Trophoblast cell (in vitro differentiated cells and primary cell): ENCODE results near the gene PCF11.
A peak's percentile ranks its signal among the peaks of the same experiment; 100 is the strongest.
"Not testable (repeated sequence)": the region's sequence is repeated elsewhere in the genome, so short reads cannot be mapped to it uniquely, and the experiment has no call there.

Experiments
- DNase-seq, 2 donors: peaks; one replicate each; pipeline ENCODE4 v3.0.0-alpha.2; 2016
- H2AFZ ChIP-seq: 2 replicates; pipeline ENCODE4 v1.6.1; 2013; ENCODE audit warnings: low read length, moderate library complexity, mild to moderate bottlenecking; ENCODE audit not compliant: insufficient read depth, poor library complexity
- H2AK5ac ChIP-seq: 2 replicates; pipeline ENCODE4 v1.6.1; 2013; ENCODE audit warnings: mild to moderate bottlenecking, low read length
- H2BK120ac ChIP-seq: 2 replicates; pipeline ENCODE4 v1.6.1; 2013; ENCODE audit warnings: low read length, mild to moderate bottlenecking, moderate library complexity; ENCODE audit not compliant: insufficient read depth, poor library complexity
- H2BK12ac ChIP-seq: 2 replicates; pipeline ENCODE4 v1.6.1; 2013; ENCODE audit warnings: mild to moderate bottlenecking, low read length, moderate library complexity
- H2BK5ac ChIP-seq: 2 replicates; pipeline ENCODE4 v1.6.1; 2013; ENCODE audit warnings: low read length, low read depth, moderate library complexity, mild to moderate bottlenecking; ENCODE audit not compliant: poor library complexity
- H3K14ac ChIP-seq: 2 replicates; pipeline ENCODE4 v1.6.1; 2013; ENCODE audit warnings: mild to moderate bottlenecking, low read length
- H3K18ac ChIP-seq: 2 replicates; pipeline ENCODE4 v1.6.1; 2013; ENCODE audit warnings: mild to moderate bottlenecking, low read length
- H3K23ac ChIP-seq: 2 replicates; pipeline ENCODE4 v1.6.1; 2013; ENCODE audit warnings: low read length
- H3K27ac ChIP-seq: 2 replicates; pipeline ENCODE4 v1.5.1; 2013; ENCODE audit warnings: low read depth, mild to moderate bottlenecking, inconsistent platforms, low read length, moderate library complexity
- H3K27me3 ChIP-seq: 2 replicates; pipeline ENCODE4 v1.6.1; 2013; ENCODE audit warnings: inconsistent platforms, mild to moderate bottlenecking, low read length, moderate library complexity; ENCODE audit not compliant: insufficient read depth
- H3K36me3 ChIP-seq, 2 experiments: 1 replicate in 1 of 2; 2 replicates in 1 of 2; pipeline ENCODE4 v1.6.1; 2013; ENCODE audit warnings: low read length in 2 of 2, mild to moderate bottlenecking in 2 of 2, moderate library complexity in 1 of 2; ENCODE audit not compliant: insufficient read depth in 2 of 2, control insufficient read depth in 1 of 2
- H3K4ac ChIP-seq: 2 replicates; pipeline ENCODE4 v1.6.1; 2013; ENCODE audit warnings: low read depth, mild to moderate bottlenecking, low read length, moderate library complexity
- H3K4me1 ChIP-seq, 2 experiments: 1 replicate in 1 of 2; 2 replicates in 1 of 2; pipeline ENCODE4 v1.6.1; 2013; ENCODE audit warnings: low read length in 2 of 2, mild to moderate bottlenecking in 2 of 2, moderate library complexity in 1 of 2; ENCODE audit not compliant: insufficient read depth in 2 of 2, control insufficient read depth in 1 of 2
- H3K4me2 ChIP-seq: 2 replicates; pipeline ENCODE4 v1.6.1; 2013; ENCODE audit warnings: inconsistent platforms, mild to moderate bottlenecking, low read length, moderate library complexity
- H3K4me3 ChIP-seq: 2 replicates; pipeline ENCODE4 v1.5.1; 2013; ENCODE audit warnings: mild to moderate bottlenecking, low read depth, low read length, inconsistent platforms
- H3K79me1 ChIP-seq: one replicate; pipeline ENCODE4 v1.6.1; 2013; ENCODE audit warnings: low read length
- H3K79me2 ChIP-seq: 2 replicates; pipeline ENCODE4 v1.6.1; 2013; ENCODE audit warnings: low read length, mild to moderate bottlenecking; ENCODE audit not compliant: control insufficient read depth, insufficient read depth, poor library complexity
- H3K9ac ChIP-seq: 2 replicates; pipeline ENCODE4 v1.6.1; 2013; ENCODE audit warnings: mild to moderate bottlenecking, low read length
- H3K9me3 ChIP-seq: 2 replicates; pipeline ENCODE4 v1.6.1; 2013; ENCODE audit warnings: low read depth, mild to moderate bottlenecking, control low read depth, inconsistent platforms, low read length; ENCODE audit not compliant: insufficient read depth
- H4K12ac ChIP-seq: 2 replicates; pipeline ENCODE4 v1.6.1; 2013; ENCODE audit warnings: low read depth, mild to moderate bottlenecking, low read length, moderate library complexity
- H4K8ac ChIP-seq: 2 replicates; pipeline ENCODE4 v1.6.1; 2013; ENCODE audit warnings: low read depth, mild to moderate bottlenecking, low read length, moderate library complexity
- H4K91ac ChIP-seq: one replicate; pipeline ENCODE4 v1.6.1; 2013; ENCODE audit warnings: low read depth, mild to moderate bottlenecking, low read length, moderate library complexity
- WGBS: extraction: QIAGEN DNeasy Blood & Tissue Kit; methylation state at CpG from one replicate; pipeline ENCODE4 v1.1.7; 2013; ENCODE audit warnings: missing lambda C conversion rate; ENCODE audit not compliant: insufficient read length, insufficient coverage; ENCODE audit errors: extremely low coverage; 5-methylcytosine and 5-hydroxymethylcytosine counted together

The PCF11 gene

DNA sequence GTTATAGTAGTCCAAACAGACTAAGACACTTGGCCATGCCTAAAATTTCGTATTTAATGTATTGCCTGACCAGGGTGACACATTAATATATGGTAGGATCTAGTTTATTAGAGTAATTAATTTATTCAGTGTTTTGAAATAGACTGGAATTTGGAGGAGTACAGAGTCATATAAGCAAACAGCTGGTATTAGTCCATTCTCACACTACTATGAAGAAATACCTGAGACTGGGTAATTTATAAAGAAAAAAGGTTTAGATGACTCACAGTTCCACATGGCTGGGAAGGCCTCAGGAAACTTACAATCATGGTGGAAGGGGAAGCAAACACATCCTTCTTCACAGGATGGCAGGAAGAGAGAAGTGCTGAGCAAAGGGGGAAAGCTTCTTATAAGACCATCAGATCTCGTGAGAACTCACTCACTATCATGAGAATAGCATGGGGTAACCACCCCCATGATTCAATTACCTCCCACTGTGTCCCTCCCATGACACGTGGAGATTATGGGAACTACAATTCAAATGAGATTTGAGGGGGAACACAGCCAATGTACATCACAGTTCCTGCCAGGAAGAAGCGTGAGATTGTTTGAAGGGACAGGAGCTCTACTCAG is 49.9 kb downstream of the PCF11 start:
- no CpG with 5 or more reads among the region's 4 CpGs for WGBS

DNA sequence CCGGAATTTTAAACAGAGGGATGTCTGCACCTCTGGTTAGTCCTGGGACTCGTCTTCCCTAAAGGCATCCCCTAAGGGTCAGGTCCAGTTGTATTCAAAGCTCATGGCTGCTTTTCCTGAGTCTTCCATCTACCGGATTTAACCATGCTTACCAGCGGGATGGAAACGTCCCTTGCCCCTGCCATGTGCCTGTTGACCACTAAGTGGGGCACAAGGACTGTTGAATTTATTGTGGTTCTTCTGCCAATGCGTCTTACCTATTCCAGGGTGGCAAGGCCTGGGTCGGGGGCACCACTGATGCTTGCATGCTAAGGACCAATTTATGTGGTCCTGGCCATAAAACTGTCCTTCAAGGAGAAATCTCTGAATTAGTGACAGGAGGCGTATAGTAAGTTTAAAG is 62.2 kb downstream of the PCF11 start:
- WGBS, result no CpG with 5 or more reads among the region's 8 CpGs
- Histone ChIP-seq H3K79me2 (no peaks in the 10 kb centered on the region), H3K14ac (no peak overlapping the region), H2BK5ac (no peak overlapping the region), H3K18ac (no peak overlapping the region), H3K4ac (no peak overlapping the region), H3K9me3 (no peaks in the 10 kb centered on the region), H3K27ac (no peak overlapping the region), H2AFZ (no peak overlapping the region), H3K27me3 (no peaks in the 10 kb centered on the region), H2BK120ac (no peak overlapping the region), H3K36me3 (no peaks in the 10 kb centered on the region), H4K8ac (no peak overlapping the region), H3K79me1 (no peaks in the 10 kb centered on the region), H3K9ac (no peak overlapping the region), H4K12ac (no peak overlapping the region), H3K4me2 (no peak overlapping the region), H2AK5ac (no peak overlapping the region), H2BK12ac (no peak overlapping the region), H3K23ac (no peak overlapping the region), H4K91ac (no peak overlapping the region), H3K4me3 (no peak overlapping the region), H3K4me1 (no peaks in the 10 kb centered on the region)
- no peak for DNase-seq

More for the DNA sequence above, 49.9 kb downstream of the PCF11 start:
- not testable (repeated sequence) for H3K9ac ChIP-seq, H4K8ac ChIP-seq, H3K4ac ChIP-seq, H3K27me3 ChIP-seq, DNase-seq, H3K14ac ChIP-seq, H2AK5ac ChIP-seq, H3K9me3 ChIP-seq, H3K27ac ChIP-seq, H3K79me2 ChIP-seq, H3K36me3 ChIP-seq, H3K18ac ChIP-seq, H4K91ac ChIP-seq, H2AFZ ChIP-seq, H2BK12ac ChIP-seq, H3K23ac ChIP-seq, H2BK120ac ChIP-seq, H4K12ac ChIP-seq, H3K4me3 ChIP-seq, H3K4me2 ChIP-seq, H3K79me1 ChIP-seq, H3K4me1 ChIP-seq, H2BK5ac ChIP-seq

DNA sequence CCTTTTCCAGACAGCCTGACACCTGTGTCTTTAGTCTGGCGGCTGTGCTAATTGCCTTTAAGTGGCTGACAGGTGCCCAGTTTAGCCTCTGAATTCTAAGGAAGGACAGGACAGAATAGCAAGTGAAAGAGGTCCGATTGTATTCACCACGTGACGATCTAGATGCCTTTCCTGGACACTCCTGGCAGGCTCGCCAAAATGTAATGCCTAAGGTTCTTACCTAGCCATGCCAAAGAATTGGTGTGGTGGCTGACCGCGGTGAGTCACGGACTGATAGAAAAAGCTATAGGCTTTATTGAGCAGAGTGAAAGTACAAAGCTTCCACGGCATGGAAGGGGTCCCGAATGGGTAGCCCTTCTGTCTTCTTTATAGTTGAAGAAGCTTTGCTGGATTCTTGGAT is 63.3 kb downstream of the PCF11 start:
- Histone ChIP-seq H3K14ac (no peak overlapping the region), H2AK5ac (no peak overlapping the region), H4K8ac (no peak overlapping the region), H3K36me3 (no peaks in the 10 kb centered on the region), H4K91ac (no peak overlapping the region), H2BK5ac (no peak overlapping the region), H3K4me3 (no peak overlapping the region), H4K12ac (no peak overlapping the region), H3K23ac (no peak overlapping the region), H3K9me3 (no peaks in the 10 kb centered on the region), H3K79me2 (no peaks in the 10 kb centered on the region), H3K4me2 (no peak overlapping the region), H2AFZ (no peak overlapping the region), H3K18ac (no peak overlapping the region), H3K4me1 (no peaks in the 10 kb centered on the region), H3K9ac (no peak overlapping the region), H3K79me1 (no peaks in the 10 kb centered on the region), H2BK120ac (no peak overlapping the region), H2BK12ac (no peak overlapping the region), H3K27me3 (no peaks in the 10 kb centered on the region), H3K27ac (no peak overlapping the region), H3K4ac (no peak overlapping the region)
- no CpG with 5 or more reads among the region's 10 CpGs for WGBS
- peak; percentile 8 to 37 for DNase-seq

DNA sequence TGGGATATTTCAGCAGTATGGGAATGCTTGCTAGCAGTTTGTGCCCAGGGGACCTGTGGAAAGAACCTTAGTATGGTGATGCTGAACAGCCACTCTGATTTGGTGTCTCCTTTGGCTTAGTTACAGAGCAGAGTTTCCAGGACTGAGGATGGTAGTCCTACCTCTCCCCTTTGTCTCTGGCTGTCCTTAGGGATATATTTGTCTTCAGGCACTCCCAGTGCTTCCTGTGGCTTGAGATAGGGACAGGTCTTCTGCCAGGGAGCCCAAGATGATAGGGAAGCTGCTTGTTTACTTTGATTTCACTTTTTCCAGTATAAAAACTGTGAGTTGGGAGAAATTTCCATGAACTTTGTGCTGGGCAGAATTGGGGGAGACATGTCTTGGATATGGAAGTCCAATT is 64.8 kb downstream of the PCF11 start:
- no peak overlapping the region for H2BK12ac ChIP-seq
- H4K8ac ChIP-seq, result no peak overlapping the region
- no peak overlapping the region for H2AFZ ChIP-seq
- H3K18ac ChIP-seq, result no peak overlapping the region
- no peak overlapping the region for H3K23ac ChIP-seq
- no peak overlapping the region for H3K14ac ChIP-seq
- no peaks in the 10 kb centered on the region for H3K27me3 ChIP-seq
- no peak overlapping the region for H3K4me2 ChIP-seq
- H3K79me2 ChIP-seq, result no peaks in the 10 kb centered on the region
- H3K4me1 ChIP-seq, result no peaks in the 10 kb centered on the region
- no peaks in the 10 kb centered on the region for H3K79me1 ChIP-seq
- no peaks in the 10 kb centered on the region for H3K36me3 ChIP-seq
- no peak overlapping the region for H4K91ac ChIP-seq
- H3K27ac ChIP-seq, result no peak overlapping the region
- no peaks in the 10 kb centered on the region for H3K9me3 ChIP-seq
- no peak overlapping the region for H2BK5ac ChIP-seq
- no peak overlapping the region for H3K9ac ChIP-seq
- H2BK120ac ChIP-seq, result no peak overlapping the region
- no peak overlapping the region for H3K4me3 ChIP-seq
- H4K12ac ChIP-seq, result no peak overlapping the region
- no peak for DNase-seq
- H2AK5ac ChIP-seq, result no peak overlapping the region
- no peak overlapping the region for H3K4ac ChIP-seq
